HG03442 (cell line): ENCODE measurements around the gene UGT8.
A peak's percentile ranks its signal among the peaks of the same experiment; 100 is the strongest.

Experiments used
- ATAC-seq: cut with Tn5 transposase; IDR thresholded peaks from one replicate; pipeline ENCODE4 v1.9.1; 2021; ENCODE audit warnings: mild to moderate bottlenecking, moderate library complexity; ENCODE audit not compliant: unreplicated experiment

The UGT8 gene

DNA sequence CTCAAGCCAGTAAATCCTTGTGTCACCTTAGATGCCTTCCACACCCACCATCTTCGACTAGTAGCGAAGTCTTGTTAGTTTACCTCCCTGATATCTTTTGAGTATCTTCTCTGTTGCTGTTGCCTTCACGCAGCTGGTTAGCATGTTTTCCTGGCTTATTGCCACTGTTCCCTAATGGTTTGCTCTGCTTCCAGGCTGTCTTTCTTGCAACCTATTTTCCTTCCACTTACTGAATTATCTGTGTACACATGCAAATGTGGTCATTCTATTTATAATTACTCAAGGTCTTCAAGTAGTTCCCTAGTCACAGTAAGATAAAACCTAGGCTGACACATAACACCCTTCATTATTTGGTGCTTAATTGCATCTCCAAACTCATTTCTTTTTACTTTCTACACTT is 89.5 kb downstream of the UGT8 start:
- ATAC-seq, result no peak

DNA sequence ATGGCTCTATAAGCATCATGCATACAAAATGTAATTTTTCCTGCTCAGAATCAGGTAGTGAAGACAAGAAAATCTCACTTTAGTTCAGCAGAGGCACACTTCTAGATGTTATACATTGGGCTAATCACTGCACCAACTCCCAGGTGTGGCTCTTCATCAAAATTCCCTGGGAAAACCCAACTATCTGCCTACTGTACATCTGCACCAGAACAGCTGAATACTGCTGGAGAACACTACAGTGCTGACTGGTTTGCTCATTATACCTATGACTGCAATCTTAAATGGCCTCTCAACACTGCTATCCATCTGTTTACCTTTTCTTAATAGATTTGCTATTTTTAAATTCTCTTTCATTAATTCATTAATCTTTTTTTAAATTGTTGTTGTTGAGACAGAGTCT is 92.0 kb downstream of the UGT8 start:
- no peak for ATAC-seq

- ATAC-seq, result peak; percentile 94
These were observed 93.3 kb downstream of the UGT8 start for GRCh38 chr4:114691865-114692264.

GRCh38 chr4:114692958-114693357 is 94.4 kb downstream of the UGT8 start:
- ATAC-seq, result no peak

- ATAC-seq, result no peak
These were observed 96.2 kb downstream of the UGT8 start for GRCh38 chr4:114694770-114695169.

- ATAC-seq, result no peak
These were observed 99.6 kb downstream of the UGT8 start for GRCh38 chr4:114698231-114698630.

- no peak for ATAC-seq
These were observed 102.9 kb downstream of the UGT8 start for GRCh38 chr4:114701491-114701890.

DNA sequence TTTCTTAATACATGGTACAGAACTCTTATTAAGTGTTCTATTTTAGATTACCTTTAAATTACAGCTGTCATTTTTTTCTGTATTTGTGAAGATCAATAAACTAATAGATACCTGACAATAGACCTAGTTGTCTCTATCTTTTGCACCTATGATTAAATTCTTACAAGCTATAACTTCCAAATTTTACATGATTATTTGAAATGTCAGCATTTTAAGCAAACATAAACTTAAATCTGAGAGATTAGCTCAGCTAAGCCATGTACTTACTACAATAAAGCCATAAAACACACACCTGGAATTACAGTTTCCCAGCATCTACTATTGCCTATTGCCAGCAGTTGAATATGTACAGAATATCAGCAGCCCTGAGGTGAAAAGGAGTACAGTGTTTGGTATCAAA is 118.8 kb downstream of the UGT8 start:
- no peak for ATAC-seq

DNA sequence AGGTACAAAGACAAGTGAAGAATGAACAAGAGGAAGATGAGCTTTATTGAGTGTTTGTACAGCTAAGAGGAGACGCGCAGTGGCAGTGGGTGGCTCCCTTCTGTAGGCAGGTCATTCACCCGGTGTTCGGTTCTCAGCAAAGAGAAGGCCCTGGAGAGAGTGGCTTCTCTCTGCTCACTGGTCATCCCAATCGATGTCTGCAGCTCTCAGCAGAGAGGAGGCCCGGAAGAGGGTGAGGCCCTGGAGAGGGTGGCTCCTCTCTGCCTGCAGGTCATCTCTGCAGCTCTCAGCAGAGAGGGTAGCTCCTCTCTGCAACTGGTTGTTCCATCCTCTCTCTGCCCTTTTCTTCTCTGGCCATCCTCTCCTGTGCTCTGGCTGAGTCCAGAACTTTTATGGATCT is 126.5 kb downstream of the UGT8 start:
- ATAC-seq, result no peak

- ATAC-seq, result no peak
These were observed 128.9 kb downstream of the UGT8 start for GRCh38 chr4:114727461-114727860.
